ENCODE data around the gene PBX1.
"Not testable (repeated sequence)": the region's sequence is repeated elsewhere in the genome, so short reads cannot be mapped to it uniquely, and the experiment has no call there.

The PBX1 gene

GRCh38 chr1:164558461-164559341, at the start of gene PBX1:
PBX1 (plus strand) TSS chr1:164559184.
- no peak for TF ChIP-seq JUND (IDR thresholded peaks at IDR 0.05; ENCODE audit: low read depth)
- in situ Hi-C loops (cut with HindIII; ENCODE audit: low pct_unique_long_range_greater_than_20kb, low sequenced_read_pairs), result no loop called here
- peak; percentile 85 to 100 for DNase-seq (ENCODE audit: low read depth in 1 of 2, low spot score in 1 of 2)

GRCh38 chr1:164510435-164510834, 48.5 kb upstream of the PBX1 start:
- in situ Hi-C loops (cut with HindIII; ENCODE audit: low pct_unique_long_range_greater_than_20kb, low sequenced_read_pairs), result no loop called here
- TF ChIP-seq JUND (IDR thresholded peaks at IDR 0.05; ENCODE audit: low read depth), result no peak
- peak in 1 of 2 experiments; percentile 72 for DNase-seq (ENCODE audit: low read depth in 1 of 2, low spot score in 1 of 2)

GRCh38 chr1:164511001-164511705, 47.8 kb upstream of the PBX1 start:
- no peak for DNase-seq (ENCODE audit: low read depth in 1 of 2, low spot score in 1 of 2)
- in situ Hi-C loops (cut with HindIII; ENCODE audit: low pct_unique_long_range_greater_than_20kb, low sequenced_read_pairs), result no loop called here
- no peak for TF ChIP-seq JUND (IDR thresholded peaks at IDR 0.05; ENCODE audit: low read depth)

- in situ Hi-C loops (cut with HindIII; ENCODE audit: low pct_unique_long_range_greater_than_20kb, low sequenced_read_pairs), result no loop called here
- DNase-seq (ENCODE audit: low read depth in 1 of 2, low spot score in 1 of 2), result no peak
- no peak for TF ChIP-seq JUND (IDR thresholded peaks at IDR 0.05; ENCODE audit: low read depth)
These were observed 43.8 kb upstream of the PBX1 start for GRCh38 chr1:164515231-164515630.

- no peak for DNase-seq (ENCODE audit: low read depth in 1 of 2, low spot score in 1 of 2)
- no peak for TF ChIP-seq JUND (IDR thresholded peaks at IDR 0.05; ENCODE audit: low read depth)
- in situ Hi-C loops (cut with HindIII; ENCODE audit: low pct_unique_long_range_greater_than_20kb, low sequenced_read_pairs), result no loop called here
These were observed 43.2 kb upstream of the PBX1 start for GRCh38 chr1:164515711-164516331.

GRCh38 chr1:164516591-164516990, 42.4 kb upstream of the PBX1 start:
- TF ChIP-seq JUND (IDR thresholded peaks at IDR 0.05; ENCODE audit: low read depth), result no peak
- DNase-seq (ENCODE audit: low read depth in 1 of 2, low spot score in 1 of 2), result no peak
- in situ Hi-C loops (cut with HindIII; ENCODE audit: low pct_unique_long_range_greater_than_20kb, low sequenced_read_pairs), result no loop called here

GRCh38 chr1:164518692-164519332, 40.2 kb upstream of the PBX1 start:
- DNase-seq (ENCODE audit: low read depth in 1 of 2, low spot score in 1 of 2), result peak in 1 of 2 experiments; percentile 38
- in situ Hi-C loops (cut with HindIII; ENCODE audit: low pct_unique_long_range_greater_than_20kb, low sequenced_read_pairs), result no loop called here
- TF ChIP-seq JUND (IDR thresholded peaks at IDR 0.05; ENCODE audit: low read depth), result no peak

GRCh38 chr1:164519426-164519825, 39.6 kb upstream of the PBX1 start:
- DNase-seq (ENCODE audit: low read depth in 1 of 2, low spot score in 1 of 2), result no peak
- in situ Hi-C loops (cut with HindIII; ENCODE audit: low pct_unique_long_range_greater_than_20kb, low sequenced_read_pairs), result no loop called here
- no peak for TF ChIP-seq JUND (IDR thresholded peaks at IDR 0.05; ENCODE audit: low read depth)

- no peak for TF ChIP-seq JUND (IDR thresholded peaks at IDR 0.05; ENCODE audit: low read depth)
These were observed 34.2 kb upstream of the PBX1 start for GRCh38 chr1:164524810-164525209.

GRCh38 chr1:164534863-164535610, 23.9 kb upstream of the PBX1 start:
- DNase-seq (ENCODE audit: low read depth in 1 of 2, low spot score in 1 of 2), result peak in 1 of 2 experiments; percentile 40
- no peak for TF ChIP-seq JUND (IDR thresholded peaks at IDR 0.05; ENCODE audit: low read depth)
- in situ Hi-C loops (cut with HindIII; ENCODE audit: low pct_unique_long_range_greater_than_20kb, low sequenced_read_pairs), result no loop called here

More at GRCh38 chr1:164524810-164525209, 34.2 kb upstream of the PBX1 start:
- in situ Hi-C loops (cut with HindIII; ENCODE audit: low pct_unique_long_range_greater_than_20kb, low sequenced_read_pairs), result no loop called here
- DNase-seq (ENCODE audit: low read depth in 1 of 2, low spot score in 1 of 2), result no peak

- in situ Hi-C loops (cut with HindIII; ENCODE audit: low pct_unique_long_range_greater_than_20kb, low sequenced_read_pairs); DNase-seq (ENCODE audit: low read depth in 1 of 2, low spot score in 1 of 2): not testable (repeated sequence)
These were observed 6.5 kb upstream of the PBX1 start for GRCh38 chr1:164552463-164552988.
